HepG2 (cell line): Measurements from ENCODE around the gene DENND4A. TPM values are rescaled to one million over a fixed set of nuclear protein-coding genes. Genes with fewer than 3 reads are reported as not detected.

ENCODE experiments used
- ATAC-seq: fragments of 200-7000 bp; cut with Tn5 transposase; 3 replicates; pipeline ENCODE4 v1.9.1; 2020; ENCODE audit warnings: mild to moderate bottlenecking, moderate library complexity
- BruUV-seq: library from RNA; stranded (reverse); fragments of 400-500 nt; replicated peaks from 2 replicates; lab custom pipeline; 2021; lab: Mats Ljungman, UMichigan
- CTCF ChIA-PET: fragments of 300-600 bp; formaldehyde crosslinking; extraction: SDS; loops from one replicate; lab custom pipeline; 2021; ENCODE audit warnings: low total read pairs, inconsistent platforms, low intra/inter-chr PET ratio; lab: Yijun Ruan, JAX
- POLR2A ChIA-PET: fragments of 350-600 bp; sonication (Branson Sonifier 250); formaldehyde crosslinking; loops from one replicate; lab custom pipeline; 2020; ENCODE audit warnings: antibody characterized with exemption, inconsistent platforms; lab: Yijun Ruan, JAX
- DNase-seq: peaks from one replicate; pipeline ENCODE4 v3.0.0-alpha.2; 2015; ENCODE audit warnings: low spot score
- FAIRE-seq: peaks from 3 replicates; lab custom pipeline; 2011; peaks lifted over from hg19 to GRCh38; lab: Jason Lieb, UNC
- H2AFZ ChIP-seq: one replicate; pipeline ENCODE4 v1.6.1; 2011; ENCODE audit warnings: low read length, inconsistent platforms
- H3K27ac ChIP-seq: fragments of 300-600 bp; 3 replicates; pipeline ENCODE4 v1.8.0; 2011; ENCODE audit warnings: mixed run types, mild to moderate bottlenecking, mixed read lengths, low read length, inconsistent platforms; ENCODE audit not compliant: insufficient read depth; ENCODE audit errors: extremely low read length
- H3K27me3 ChIP-seq, 2 experiments: fragments of 200-600 bp in 1 of 2; 2 replicates in 1 of 2; 3 replicates in 1 of 2; pipeline versions ENCODE4 v1.6.0 to v1.8.0; 2011; ENCODE audit warnings: low read length in 2 of 2, mild to moderate bottlenecking in 2 of 2, moderate library complexity in 2 of 2, inconsistent platforms in 1 of 2; ENCODE audit not compliant: insufficient read depth in 2 of 2, control insufficient read depth in 1 of 2
- H3K36me3 ChIP-seq, 2 experiments: fragments of 200-600 bp in 1 of 2; replicated peaks in 1 of 2; 2 replicates in 1 of 2; 3 replicates in 1 of 2; pipeline versions ENCODE4 v1.5.1 to v1.8.0; 2011; ENCODE audit warnings: low read length in 2 of 2, inconsistent platforms in 1 of 2; ENCODE audit not compliant: insufficient read depth in 2 of 2, control insufficient read depth in 1 of 2
- H3K4me1 ChIP-seq: 2 replicates; pipeline ENCODE4 v1.5.1; 2012; ENCODE audit warnings: low read length, inconsistent platforms; ENCODE audit not compliant: insufficient read depth
- H3K4me2 ChIP-seq: 2 replicates; pipeline ENCODE4 v1.6.0; 2011; ENCODE audit warnings: low read depth, low read length, inconsistent platforms
- H3K4me3 ChIP-seq, 3 experiments: fragments of 200-600 bp in 1 of 3; sonication (generic), shearing (Covaris generic) in 1 of 3; replicated peaks in 1 of 3; 2 replicates each; pipeline ENCODE4 v1.5.1; 2011 to 2016; ENCODE audit warnings: low read length in 3 of 3, inconsistent platforms in 2 of 3, low read depth in 2 of 3, mild to moderate bottlenecking in 2 of 3, control low read depth in 1 of 3, mixed read lengths in 1 of 3; ENCODE audit not compliant: insufficient read depth in 1 of 3
- H3K79me2 ChIP-seq: one replicate; pipeline ENCODE4 v1.6.1; 2011; ENCODE audit warnings: low read length, inconsistent platforms; ENCODE audit not compliant: insufficient read depth
- H3K9ac ChIP-seq: 2 replicates; pipeline ENCODE4 v1.6.0; 2011; ENCODE audit warnings: mild to moderate bottlenecking, low read depth, low read length, inconsistent platforms; ENCODE audit not compliant: insufficient read depth
- H3K9me3 ChIP-seq: 2 replicates; pipeline ENCODE4 v1.5.1; 2012; ENCODE audit warnings: mild to moderate bottlenecking, low read length
- H4K20me1 ChIP-seq: 2 replicates; pipeline ENCODE4 v1.6.0; 2011; ENCODE audit warnings: inconsistent platforms, mild to moderate bottlenecking, low read length, moderate library complexity; ENCODE audit not compliant: insufficient read depth
- MAFF ChIP-seq: IDR thresholded peaks from 2 replicates; pipeline ENCODE4 v1.6.1; 2011; ENCODE audit warnings: low read depth, low read length, improper control_type of control experiment
- MAFK ChIP-seq, 2 experiments: IDR thresholded peaks in 1 of 2; conservative IDR thresholded peaks in 1 of 2; 2 replicates each; pipeline ENCODE4 v1.6.1; 2011; ENCODE audit warnings: improper control_type of control experiment in 2 of 2, low read length in 2 of 2
- ZBTB33 ChIP-seq: sonication (generic); formaldehyde crosslinking; IDR thresholded peaks from 2 replicates; pipeline ENCODE4 v1.4.0; 2020; ENCODE audit warnings: missing genetic modification reagents
- ZNF446 ChIP-seq: sonication (generic); formaldehyde crosslinking; IDR thresholded peaks from 2 replicates; pipeline ENCODE4 v1.5.0; 2020; ENCODE audit warnings: mild to moderate bottlenecking, missing genetic modification reagents
- ZNF75D ChIP-seq: sonication (generic); formaldehyde crosslinking; IDR thresholded peaks from 2 replicates; pipeline ENCODE4 v1.8.1; 2023; ENCODE audit warnings: missing genetic modification reagents, mild to moderate bottlenecking, borderline replicate concordance
- WGBS: methylation state at CpG from one replicate; pipeline ENCODE4 v1.1.6; 2017; ENCODE audit warnings: low lambda C conversion rate; 5-methylcytosine and 5-hydroxymethylcytosine counted together
- in situ Hi-C: cut with HindIII; loops from 2 replicates; pipeline ENCODE4 v1.10.0; 2017; ENCODE audit warnings: low pct_unique_long_range_greater_than_20kb; ENCODE audit not compliant: extremely low pct_ligation_motif_present
- intact Hi-C: fragments of 100-400 bp; cut with micrococcal nuclease; formaldehyde crosslinking; loops from one replicate; pipeline ENCODE4 v1.10.0; 2022; ENCODE audit not compliant: unreplicated experiment
- polyA plus RNA-seq, 8 experiments: library from polyadenylated mRNA; depleted of rRNA in 3 of 8; stranded (reverse) in 7 of 8; unstranded in 1 of 8; fragments of >200 nt; fragmentation: Illumina TruSeq in 4 of 8; extraction: Trizol in 4 of 8; gene quantifications; 2 replicates each; pipeline versions ENCODE4 v1.2.1 to v1.2.3, GENCODE V29; 2011 to 2016; ENCODE audit warnings: low read depth in 4 of 8, missing spikeins in 1 of 8, mixed read lengths in 1 of 8; ENCODE audit not compliant: insufficient read depth in 1 of 8
- total RNA-seq, 5 experiments: library from RNA; depleted of rRNA; stranded (reverse); fragments of >200 nt; fragmentation: Illumina TruSeq; extraction: Trizol; gene quantifications; 2 replicates each; pipeline ENCODE4 v1.2.3, GENCODE V29; 2016; ENCODE audit warnings: low read depth in 1 of 5

Gene DENND4A
- total and polyA plus RNA-seq, 2 of the 13 experiments (the other 11 are each of a cell fraction or from before 2014, with no cell fraction given): 13.2 to 18.6 TPM

GRCh38 chr15:65771870-65772269 is 20.2 kb downstream of the DENND4A start:
- Histone ChIP-seq H3K4me2 (no peak overlapping the region), H3K79me2 (peaks cover 79% of the 10 kb centered on the region), H3K27ac (no peak overlapping the region), H3K9ac (no peak overlapping the region), H4K20me1 (peaks cover 21% of the 10 kb centered on the region), H2AFZ (no peak overlapping the region), H3K4me3 (no peak overlapping the region), H3K9me3 (no peaks in the 10 kb centered on the region), H3K36me3 (no peaks in the 10 kb centered on the region), H3K4me1 (peaks cover 24% of the 10 kb centered on the region), H3K27me3 (no peaks in the 10 kb centered on the region)
- intact Hi-C loops (no loop called here), in situ Hi-C loops (no loop called here)
- POLR2A ChIA-PET: no interaction called here
- FAIRE-seq: no peak
- no TSS peak for BruUV-seq
- ATAC-seq: no peak
- 90% methylated on average over 9 of the region's 9 CpGs for WGBS
- DNase-seq: no peak
- TF ChIP-seq ZNF75D (CRISPR knock-in tag): no peak
- peak; percentile 46; the same call in 1 of the 2 replicates for TF ChIP-seq ZBTB33
- CTCF ChIA-PET: no interaction called here

- 94% methylated on average over 3 of the region's 3 CpGs for WGBS
- H3K4me2 ChIP-seq: no peak overlapping the region
Measured at GRCh38 chr15:65769482-65769881, 22.6 kb downstream of the DENND4A start.

More at GRCh38 chr15:65769482-65769881, 22.6 kb downstream of the DENND4A start:
- ChIA-PET CTCF (no interaction called here), POLR2A (no interaction called here)
- FAIRE-seq (no peak), ATAC-seq (no peak), DNase-seq (no peak)
- Histone ChIP-seq H3K9ac (no peak overlapping the region), H2AFZ (no peak overlapping the region), H3K9me3 (no peaks in the 10 kb centered on the region), H3K79me2 (peaks cover 81% of the 10 kb centered on the region), H3K27ac (no peak overlapping the region), H3K27me3 (no peaks in the 10 kb centered on the region), H3K4me1 (peaks cover 20% of the 10 kb centered on the region), H4K20me1 (peaks cover 11% of the 10 kb centered on the region), H3K36me3 (no peaks in the 10 kb centered on the region; a peak in 1 of 5 replicates), H3K4me3 (no peak overlapping the region)
- in situ Hi-C loops (no loop called here), intact Hi-C loops (no loop called here)
- peak; percentile 85 to 95 for TF ChIP-seq MAFK (conservative IDR thresholded peaks at IDR 0.05 in 1 of 2, IDR thresholded peaks at IDR 0.05 in 1 of 2; ENCODE audit: low read length in 2 of 2)
- no peak for TF ChIP-seq ZNF446 (CRISPR knock-in tag)
- TF ChIP-seq MAFF: peak; percentile 90
- BruUV-seq: no TSS peak
